Cardiac fibroblast (primary cell): ENCODE results near the gene STOML3.

Experiments
- DNase-seq, 2 donors: peaks; one replicate each; pipeline versions ENCODE4 v3.0.0 to v3.0.0-alpha.2; 2010; ENCODE audit warnings: low read depth in 2 of 2
- H3K4me3 ChIP-seq, 2 donors: replicated peaks in 1 of 2; 1 replicate in 1 of 2; 2 replicates in 1 of 2; pipeline ENCODE4 v1.5.1; 2011; ENCODE audit warnings: low read depth in 2 of 2, low read length in 2 of 2, mild to moderate bottlenecking in 2 of 2, moderate library complexity in 1 of 2
- TF ChIP-seq, protein P1 (sequence below): IDR thresholded peaks from one replicate; pipeline ENCODE4 v1.5.1; 2011; ENCODE audit warnings: low read depth, mild to moderate bottlenecking, low read length, inconsistent platforms

The STOML3 gene

DNA sequence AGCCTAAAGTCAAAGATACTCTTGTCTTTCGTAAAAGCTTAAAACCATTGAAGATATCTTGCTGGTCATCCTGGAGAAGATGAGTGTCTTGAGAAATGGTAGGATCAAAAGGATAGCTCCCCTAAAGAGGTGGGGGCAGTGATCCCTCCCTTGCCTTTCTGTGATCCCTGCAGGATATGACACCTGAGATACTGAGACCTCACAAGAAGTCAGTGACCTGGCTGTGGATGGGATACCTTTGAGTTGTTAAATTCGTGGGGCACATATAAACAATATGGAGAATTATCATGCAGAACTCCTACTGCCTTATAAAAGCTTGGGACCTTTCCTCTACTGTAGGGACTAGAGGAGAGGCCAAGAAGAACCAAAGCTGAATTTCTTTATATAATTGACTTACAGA, 21.4 kb downstream of the STOML3 start:
- TF ChIP-seq, protein P1, sequence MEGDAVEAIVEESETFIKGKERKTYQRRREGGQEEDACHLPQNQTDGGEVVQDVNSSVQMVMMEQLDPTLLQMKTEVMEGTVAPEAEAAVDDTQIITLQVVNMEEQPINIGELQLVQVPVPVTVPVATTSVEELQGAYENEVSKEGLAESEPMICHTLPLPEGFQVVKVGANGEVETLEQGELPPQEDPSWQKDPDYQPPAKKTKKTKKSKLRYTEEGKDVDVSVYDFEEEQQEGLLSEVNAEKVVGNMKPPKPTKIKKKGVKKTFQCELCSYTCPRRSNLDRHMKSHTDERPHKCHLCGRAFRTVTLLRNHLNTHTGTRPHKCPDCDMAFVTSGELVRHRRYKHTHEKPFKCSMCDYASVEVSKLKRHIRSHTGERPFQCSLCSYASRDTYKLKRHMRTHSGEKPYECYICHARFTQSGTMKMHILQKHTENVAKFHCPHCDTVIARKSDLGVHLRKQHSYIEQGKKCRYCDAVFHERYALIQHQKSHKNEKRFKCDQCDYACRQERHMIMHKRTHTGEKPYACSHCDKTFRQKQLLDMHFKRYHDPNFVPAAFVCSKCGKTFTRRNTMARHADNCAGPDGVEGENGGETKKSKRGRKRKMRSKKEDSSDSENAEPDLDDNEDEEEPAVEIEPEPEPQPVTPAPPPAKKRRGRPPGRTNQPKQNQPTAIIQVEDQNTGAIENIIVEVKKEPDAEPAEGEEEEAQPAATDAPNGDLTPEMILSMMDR: no peak
- no peak overlapping the region for H3K4me3 ChIP-seq
- no peak for DNase-seq

DNA sequence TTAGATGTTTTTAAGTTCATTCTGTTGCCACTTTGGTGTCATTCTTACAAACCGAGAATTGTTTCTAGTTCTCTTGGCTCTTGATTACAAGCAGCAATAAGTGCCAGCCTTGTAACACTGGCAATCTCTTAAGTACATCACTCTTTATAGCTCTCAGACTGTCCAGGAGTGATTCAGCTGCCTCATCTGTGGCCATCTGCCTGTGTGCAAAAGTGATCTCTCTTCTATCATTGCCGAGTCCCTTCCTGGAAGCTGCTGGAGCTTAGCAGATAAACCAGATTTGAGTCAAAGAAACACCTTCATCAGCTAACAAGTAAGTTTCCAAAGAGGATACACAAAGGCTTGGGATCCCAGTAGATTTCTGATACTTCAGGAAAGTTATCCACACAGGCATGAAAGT, 23.2 kb downstream of the STOML3 start:
- H3K4me3 ChIP-seq: no peak overlapping the region
- no peak for DNase-seq
- TF ChIP-seq, protein P1: no peak

DNA sequence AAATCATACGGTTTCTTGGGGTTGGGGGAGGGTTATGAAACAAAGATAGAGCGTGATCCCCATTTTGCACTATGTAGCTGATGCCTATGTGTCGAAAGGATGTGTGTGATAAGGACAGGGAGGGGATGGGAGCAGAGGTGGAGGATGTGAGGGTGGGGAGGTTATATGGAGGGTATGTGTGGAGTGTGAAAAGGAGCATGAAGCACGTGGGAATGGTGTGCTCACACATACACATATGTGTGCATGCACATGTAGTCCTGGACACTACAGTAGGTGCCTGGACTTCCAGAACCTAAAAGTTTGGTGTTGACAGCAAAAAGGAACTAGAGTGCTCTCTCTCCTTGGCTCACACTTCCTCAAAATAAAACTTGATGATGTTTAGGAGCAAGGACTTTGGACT, 25.4 kb downstream of the STOML3 start:
- no peak for DNase-seq
- TF ChIP-seq, protein P1: no peak
- no peak overlapping the region for H3K4me3 ChIP-seq

DNA sequence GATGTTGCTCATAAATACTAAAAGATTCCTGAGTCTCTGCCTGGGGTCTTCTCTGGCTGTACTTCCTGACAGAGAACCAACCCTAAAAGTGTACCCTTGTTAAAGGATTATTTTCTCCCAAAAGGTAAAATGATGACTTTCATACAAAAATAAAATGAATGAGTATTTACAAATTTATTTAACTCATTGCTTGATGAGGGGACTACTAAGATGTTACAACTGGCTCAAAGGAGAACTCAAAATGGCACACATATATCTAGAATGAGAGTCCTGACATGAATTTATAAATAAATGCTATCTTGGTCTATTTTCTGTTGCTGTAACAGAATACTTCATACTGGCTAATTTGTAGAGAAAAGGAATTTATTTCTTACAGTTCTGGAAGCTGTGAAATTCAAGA, 30.5 kb downstream of the STOML3 start:
- DNase-seq: no peak
- TF ChIP-seq, protein P1: no peak

DNA sequence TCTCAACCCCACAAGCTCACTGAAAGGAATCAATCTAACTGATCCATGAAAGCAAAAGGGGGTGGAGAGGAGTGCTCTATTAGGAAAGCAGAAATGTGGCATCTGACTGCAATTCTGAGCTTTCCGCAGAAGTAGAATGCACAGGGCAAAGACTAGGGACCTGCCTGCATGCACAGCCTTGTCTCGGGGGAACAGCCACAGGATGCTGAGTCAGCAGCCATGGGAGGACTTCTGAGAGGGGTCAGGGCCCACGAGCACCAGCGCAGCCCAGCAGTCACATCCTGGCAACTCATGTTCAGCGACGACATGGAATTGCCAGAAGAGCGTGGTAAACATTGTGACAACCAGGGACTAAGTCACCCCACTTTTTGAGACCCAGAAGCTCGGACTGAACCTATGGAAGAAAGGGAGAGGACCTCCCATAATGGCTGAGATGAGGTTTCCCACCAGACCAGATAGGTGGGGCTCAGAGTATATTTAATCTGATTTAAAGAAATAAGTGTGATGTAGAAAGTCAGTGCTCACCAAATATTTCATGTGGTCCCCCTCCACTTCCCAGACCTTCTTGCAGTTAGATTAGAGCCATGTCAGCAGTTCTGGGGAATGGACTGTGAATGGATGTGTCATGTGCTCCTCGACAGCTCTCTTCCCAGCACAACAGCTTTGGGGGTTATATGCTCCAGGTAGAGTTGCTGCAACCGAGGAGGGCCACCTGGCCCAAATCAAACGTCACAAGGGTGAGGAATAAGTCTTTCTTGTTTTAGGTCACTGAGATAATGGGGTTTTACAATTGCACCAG, 32.6 kb downstream of the STOML3 start:
- no peak for DNase-seq
- TF ChIP-seq, protein P1: no peak
- no peak overlapping the region for H3K4me3 ChIP-seq

More for the DNA sequence above, 30.5 kb downstream of the STOML3 start:
- H3K4me3 ChIP-seq: no peak overlapping the region

DNA sequence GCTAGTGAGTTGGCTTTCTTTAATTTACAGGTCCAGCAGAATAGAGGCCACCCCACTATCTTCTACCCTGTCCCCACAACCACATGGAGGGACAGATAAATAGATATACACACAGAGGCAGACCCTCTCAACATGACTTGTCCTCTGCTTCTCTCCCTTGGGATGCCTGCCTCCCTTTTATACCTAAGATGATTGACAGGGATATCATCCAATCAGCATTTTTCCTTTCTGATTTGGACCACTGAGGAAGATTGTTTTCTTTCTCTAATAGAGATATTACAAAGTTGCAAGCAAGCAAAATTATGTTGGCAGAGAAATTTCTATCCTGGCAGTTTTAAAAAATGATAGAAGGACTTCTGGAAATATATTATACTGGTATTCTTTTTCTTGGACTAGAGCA, 35.8 kb downstream of the STOML3 start:
- DNase-seq: no peak
- H3K4me3 ChIP-seq: no peak overlapping the region
- TF ChIP-seq, protein P1: no peak
